Hepatocyte (in vitro differentiated cells): ENCODE data around the gene TMEM250.

Experiments used
- EZH2 ChIP-seq: fragments of 200-600 bp; sonication (generic); IDR thresholded peaks from 2 replicates; pipeline ENCODE4 v1.6.1; 2016; ENCODE audit warnings: antibody characterized with exemption, mild to moderate bottlenecking, borderline replicate concordance
- EZH2phosphoT487 ChIP-seq: fragments of 200-600 bp; sonication (generic); IDR thresholded peaks from one replicate; pipeline ENCODE4 v1.6.1; 2018; ENCODE audit warnings: antibody characterized with exemption, mild to moderate bottlenecking, low read depth, moderate library complexity; ENCODE audit not compliant: unreplicated experiment, severe bottlenecking
- TF ChIP-seq, protein P1 (sequence below): fragments of 200-600 bp; sonication (generic); IDR thresholded peaks from 2 replicates; pipeline ENCODE4 v1.5.1; 2016; ENCODE audit warnings: antibody characterized with exemption, mild to moderate bottlenecking; ENCODE audit not compliant: poor library complexity

DNA sequence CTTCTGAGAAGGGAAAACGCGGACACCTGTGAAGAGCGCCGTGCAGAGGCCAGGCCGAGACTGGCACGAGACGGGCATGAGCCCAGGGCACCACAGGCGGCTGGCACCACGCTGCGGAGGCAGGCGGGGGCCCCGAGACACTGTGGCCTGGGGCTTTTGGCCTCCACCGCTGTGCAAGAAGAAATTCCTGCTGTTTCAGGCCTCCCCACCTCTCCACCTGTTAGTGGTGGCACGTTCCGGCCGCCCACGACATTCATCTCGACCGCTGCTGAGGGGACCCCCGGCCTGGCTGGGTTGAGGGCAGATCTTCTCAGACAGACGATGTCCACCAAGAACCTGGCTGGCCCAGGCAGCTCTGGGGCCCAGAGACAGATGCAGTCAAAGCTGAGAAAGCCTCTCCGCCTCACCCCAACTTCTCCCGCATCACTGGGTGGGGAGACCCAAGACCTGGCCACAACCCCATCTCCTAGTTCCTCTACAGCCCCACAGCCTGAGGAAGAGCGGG is 35.1 kb downstream of the TMEM250 start:
- TF ChIP-seq, protein P1, sequence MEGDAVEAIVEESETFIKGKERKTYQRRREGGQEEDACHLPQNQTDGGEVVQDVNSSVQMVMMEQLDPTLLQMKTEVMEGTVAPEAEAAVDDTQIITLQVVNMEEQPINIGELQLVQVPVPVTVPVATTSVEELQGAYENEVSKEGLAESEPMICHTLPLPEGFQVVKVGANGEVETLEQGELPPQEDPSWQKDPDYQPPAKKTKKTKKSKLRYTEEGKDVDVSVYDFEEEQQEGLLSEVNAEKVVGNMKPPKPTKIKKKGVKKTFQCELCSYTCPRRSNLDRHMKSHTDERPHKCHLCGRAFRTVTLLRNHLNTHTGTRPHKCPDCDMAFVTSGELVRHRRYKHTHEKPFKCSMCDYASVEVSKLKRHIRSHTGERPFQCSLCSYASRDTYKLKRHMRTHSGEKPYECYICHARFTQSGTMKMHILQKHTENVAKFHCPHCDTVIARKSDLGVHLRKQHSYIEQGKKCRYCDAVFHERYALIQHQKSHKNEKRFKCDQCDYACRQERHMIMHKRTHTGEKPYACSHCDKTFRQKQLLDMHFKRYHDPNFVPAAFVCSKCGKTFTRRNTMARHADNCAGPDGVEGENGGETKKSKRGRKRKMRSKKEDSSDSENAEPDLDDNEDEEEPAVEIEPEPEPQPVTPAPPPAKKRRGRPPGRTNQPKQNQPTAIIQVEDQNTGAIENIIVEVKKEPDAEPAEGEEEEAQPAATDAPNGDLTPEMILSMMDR, result no peak
- no peak for TF ChIP-seq EZH2phosphoT487
- TF ChIP-seq EZH2, result no peak
